GM12878 (cell line): ENCODE measurements around the gene SUFU. TPM values are rescaled to one million over a fixed set of nuclear protein-coding genes. Genes with fewer than 3 reads are reported as not detected.

Experiments
- ATAC-seq: fragments of 200-7000 bp; cut with Tn5 transposase; 3 replicates; pipeline ENCODE4 v1.9.1; 2020; ENCODE audit warnings: mild to moderate bottlenecking, moderate library complexity
- BruUV-seq: library from RNA; stranded (reverse); fragments of 400-500 nt; replicated peaks from 2 replicates; lab custom pipeline; 2021; lab: Mats Ljungman, UMichigan
- CTCF ChIA-PET: fragments of 300-600 bp; sonication (Branson Sonifier 250); formaldehyde crosslinking; extraction: SDS; loops from one replicate; lab custom pipeline; 2021; ENCODE audit warnings: inconsistent platforms; lab: Yijun Ruan, JAX
- POLR2A ChIA-PET: fragments of 350-600 bp; formaldehyde crosslinking; extraction: SDS; loops from one replicate; lab custom pipeline; 2021; ENCODE audit warnings: inconsistent platforms; lab: Charles Lee
- RAD21 ChIA-PET: fragments of 300-600 bp; sonication (Branson Sonifier 250); formaldehyde crosslinking; loops from one replicate; lab custom pipeline; 2023; ENCODE audit warnings: antibody characterized with exemption; ENCODE audit not compliant: unreplicated experiment; lab: Charles Lee
- SMC1A ChIA-PET: fragments of 300-600 bp; sonication (Branson Sonifier 250); formaldehyde crosslinking; loops from one replicate; lab custom pipeline; 2023; ENCODE audit not compliant: unreplicated experiment, uncharacterized antibody; lab: Charles Lee
- DNase-seq: peaks from one replicate; pipeline ENCODE4 v3.0.0-alpha.2; 2011; ENCODE audit warnings: low read depth, low spot score
- FAIRE-seq: peaks from 3 replicates; lab custom pipeline; 2011; peaks lifted over from hg19 to GRCh38; lab: Jason Lieb, UNC
- H2AFZ ChIP-seq: 2 replicates; pipeline ENCODE4 v1.6.0; 2011; ENCODE audit warnings: low read depth, low read length, control low read depth; ENCODE audit not compliant: control insufficient read depth
- H3K27ac ChIP-seq: 2 replicates; pipeline ENCODE4 v1.5.1; 2011; ENCODE audit warnings: control low read depth; ENCODE audit not compliant: control insufficient read depth, insufficient read depth
- H3K27me3 ChIP-seq, 2 experiments: replicated peaks in 1 of 2; 2 replicates each; pipeline versions ENCODE4 v1.6.0 to v1.6.1; 2011; ENCODE audit warnings: low read length in 1 of 2; ENCODE audit not compliant: control insufficient read depth in 2 of 2, insufficient read depth in 2 of 2
- H3K36me3 ChIP-seq, 2 experiments: 2 replicates each; pipeline ENCODE4 v1.5.1; 2011; ENCODE audit warnings: low read length in 1 of 2; ENCODE audit not compliant: control insufficient read depth in 2 of 2, insufficient read depth in 2 of 2
- H3K4me1 ChIP-seq: 2 replicates; pipeline ENCODE4 v1.6.1; 2011; ENCODE audit warnings: mild to moderate bottlenecking, low read length, moderate library complexity, mixed read lengths; ENCODE audit not compliant: control insufficient read depth, insufficient read depth
- H3K4me2 ChIP-seq: 2 replicates; pipeline ENCODE4 v1.6.0; 2011; ENCODE audit warnings: control low read depth; ENCODE audit not compliant: control insufficient read depth, insufficient read depth
- H3K4me3 ChIP-seq: fragments of 200-600 bp; sonication (generic); 2 replicates; pipeline ENCODE4 v1.5.1; 2016
- H3K79me2 ChIP-seq: 2 replicates; pipeline ENCODE4 v1.6.0; 2011; ENCODE audit warnings: low read length; ENCODE audit not compliant: control insufficient read depth, insufficient read depth
- H3K9ac ChIP-seq: 2 replicates; pipeline ENCODE4 v1.8.0; 2011; ENCODE audit warnings: low read length, control low read depth, mixed read lengths; ENCODE audit not compliant: control insufficient read depth, insufficient read depth
- H3K9me3 ChIP-seq: replicated peaks from 3 replicates; pipeline ENCODE4 v1.5.1; 2011; ENCODE audit warnings: mild to moderate bottlenecking, low read length; ENCODE audit not compliant: control insufficient read depth, insufficient read depth
- H4K20me1 ChIP-seq: 2 replicates; pipeline ENCODE4 v1.6.0; 2011; ENCODE audit not compliant: control insufficient read depth, insufficient read depth
- BCLAF1 ChIP-seq: fragments of 450-650 bp; IDR thresholded peaks from 2 replicates; pipeline ENCODE4 v1.6.1; 2017; ENCODE audit warnings: antibody characterized with exemption, mild to moderate bottlenecking, moderate library complexity
- E2F4 ChIP-seq: IDR thresholded peaks from 2 replicates; pipeline ENCODE4 v1.6.1; 2012; ENCODE audit warnings: low read depth, low read length, improper control_type of control experiment
- E4F1 ChIP-seq: fragments of 450-650 bp; IDR thresholded peaks from 2 replicates; pipeline ENCODE4 v1.6.1; 2018; ENCODE audit warnings: borderline replicate concordance, mild to moderate bottlenecking; ENCODE audit not compliant: partially characterized antibody
- FOS ChIP-seq: IDR thresholded peaks from 3 replicates; pipeline ENCODE4 v1.6.1; 2011; ENCODE audit warnings: borderline replicate concordance; ENCODE audit not compliant: insufficient read length; ENCODE audit errors: extremely low read depth
- HDAC2 ChIP-seq: fragments of 200-600 bp; sonication (generic); IDR thresholded peaks from 2 replicates; pipeline ENCODE4 v1.6.1; 2017
- IRF3 ChIP-seq: fragments of 450-650 bp; IDR thresholded peaks from 2 replicates; pipeline ENCODE4 v1.6.1; 2014; ENCODE audit warnings: mild to moderate bottlenecking
- MAX ChIP-seq: IDR thresholded peaks from 2 replicates; pipeline ENCODE4 v1.6.1; 2012; ENCODE audit warnings: low read depth, low read length, improper control_type of control experiment
- RBBP5 ChIP-seq: fragments of 200-600 bp; sonication (generic); conservative IDR thresholded peaks from 2 replicates; pipeline ENCODE4 v1.6.1; 2016
- RELB ChIP-seq: fragments of 450-650 bp; IDR thresholded peaks from 2 replicates; pipeline ENCODE4 v1.6.1; 2017; ENCODE audit warnings: low read depth, mild to moderate bottlenecking, moderate library complexity
- TBL1XR1 ChIP-seq: IDR thresholded peaks from 2 replicates; pipeline ENCODE4 v1.6.1; 2012; ENCODE audit warnings: low read depth, low read length, improper control_type of control experiment
- WGBS: methylation state at CpG from one replicate; pipeline ENCODE4 v1.1.6; 2016; ENCODE audit warnings: low lambda C conversion rate; ENCODE audit not compliant: insufficient replicate concordance, insufficient coverage; ENCODE audit errors: missing lambda C conversion rate; 5-methylcytosine and 5-hydroxymethylcytosine counted together
- in situ Hi-C: fragments of 300-500 bp; cut with MboI; formaldehyde crosslinking; loops from 9 replicates; pipeline ENCODE4 v1.14.3; 2018; ENCODE audit warnings: mixed read lengths
- intact Hi-C: fragments of 100-400 bp; cut with micrococcal nuclease; formaldehyde crosslinking; loops from one replicate; pipeline ENCODE4 v1.14.2; 2022; ENCODE audit not compliant: unreplicated experiment
- polyA plus RNA-seq, 11 experiments: library from polyadenylated mRNA; depleted of rRNA in 4 of 11; unstranded in 6 of 11; stranded (reverse) in 5 of 11; fragments of >200 nt; fragmentation: Nextera tagmentation in 4 of 11; fragmentation: Illumina TruSeq in 1 of 11; extraction: Ambion mirVana in 4 of 11; extraction: Trizol in 1 of 11; gene quantifications; 1 replicate in 1 of 11; 2 replicates in 10 of 11; pipeline versions ENCODE4 v1.2.1 to v1.2.3, GENCODE V29; 2011 to 2016; ENCODE audit warnings: inconsistent platforms in 2 of 11, missing spikeins in 2 of 11, low read depth in 1 of 11
- total RNA-seq, 4 experiments: library from RNA; depleted of rRNA in 3 of 4; stranded (reverse); fragments of >200 nt in 3 of 4; fragmentation: Illumina TruSeq in 1 of 4; extraction: Trizol in 1 of 4; gene quantifications; 2 replicates each; pipeline versions ENCODE4 v1.2.1 to v1.2.3, GENCODE V29; 2013 to 2021

SUFU gene
- total and polyA plus RNA-seq, 10 of the 15 experiments (the other 5 are each of a cell fraction or from before 2014, with no cell fraction given), result 0.68 to 7.7 (median 2.4) TPM

GRCh38 chr10:102660888-102661657 is 157.3 kb downstream of the SUFU start (continued):
- TF ChIP-seq HDAC2 (no peak), E4F1 (no peak), FOS (no peak), TBL1XR1 (no peak)

- CTCF ChIA-PET, result interaction anchor here (1.3 to 9.4 kb wide), 7 partner anchors 8 to 492 kb away, joined by 3 to 82 read pairs (median 8); partner anchors contain the start of gene TRIM8
- RAD21 ChIA-PET, result interaction anchor here (0.7 to 4.8 kb wide), 7 partner anchors 11 to 57 kb away, joined by 5 to 65 read pairs (median 29); partner anchors contain the start of genes ARL3, SFXN2 and TRIM8
- H3K9ac ChIP-seq, result peak overlapping the region; percentile 50
- SMC1A ChIA-PET, result interaction anchor here (0.5 to 4.6 kb wide), 11 partner anchors 8 to 345 kb away, joined by 3 to 45 read pairs (median 5); partner anchors contain the start of gene TRIM8
- in situ Hi-C loops (no loop called here), intact Hi-C loops (no loop called here)
- POLR2A ChIA-PET, result interaction anchor here (0.6 to 5.4 kb wide), 10 partner anchors 8 to 85 kb away, joined by 3 to 73 read pairs (median 7); partner anchors contain the start of genes ARL3, SFXN2 and TRIM8
- H3K79me2 ChIP-seq, result no peaks in the 10 kb centered on the region
- 13% methylated on average over 5 of the region's 6 CpGs for WGBS
- no peak overlapping the region; the same call in 1 of the 2 replicates for H3K4me3 ChIP-seq
- peaks cover 22% of the 10 kb centered on the region for H3K4me1 ChIP-seq
- no peak for FAIRE-seq
- H2AFZ ChIP-seq, result peak overlapping the region; percentile 65
- no peaks in the 10 kb centered on the region for H4K20me1 ChIP-seq
- no peaks in the 10 kb centered on the region for H3K27me3 ChIP-seq
- no peaks in the 10 kb centered on the region for H3K9me3 ChIP-seq
- TF ChIP-seq MAX (0 out of 2 replicates have a peak, but pooled peaks have one; percentile 2), E2F4 (no peak), RBBP5 (no peak), IRF3 (no peak), RELB (no peak), BCLAF1 (no peak)
- no peak for DNase-seq
- H3K4me2 ChIP-seq, result peak overlapping the region; percentile 92
- no TSS peak for BruUV-seq
- H3K27ac ChIP-seq, result peak overlapping the region; percentile 83
- H3K36me3 ChIP-seq, result peaks cover 2 to 10% of the 10 kb centered on the region in 2 experiments; a peak in 3 of 4 replicates
- peak; percentile 45 for ATAC-seq
Measured at GRCh38 chr10:102661658-102662028, 157.9 kb downstream of the SUFU start.
